NCI-H146 treated with DMSO at 0.1 percent for 48 hours (cell line): Measurements from ENCODE around the gene P4HB.

Source experiments
- DNase-seq: peaks from one replicate; lab custom pipeline; 2025; ENCODE audit not compliant: unreplicated experiment; lab: John Stamatoyannopoulos, UW

The P4HB gene

GRCh38 chr17:81832608-81833159 is 27.7 kb downstream of the P4HB start:
- DNase-seq, result peak; percentile 72

- peak; percentile 15 for DNase-seq
Measured at GRCh38 chr17:81831957-81832607, 28.3 kb downstream of the P4HB start.

- DNase-seq, result no peak
Measured at GRCh38 chr17:81831563-81831956, 28.8 kb downstream of the P4HB start.

- DNase-seq, result no peak
Measured at GRCh38 chr17:81829858-81830257, 30.5 kb downstream of the P4HB start.

GRCh38 chr17:81828656-81829055 is 31.7 kb downstream of the P4HB start:
- no peak for DNase-seq

- DNase-seq, result no peak
Measured at GRCh38 chr17:81825841-81826466, 34.4 kb downstream of the P4HB start.

GRCh38 chr17:81824595-81824994 is 35.7 kb downstream of the P4HB start:
- no peak for DNase-seq

GRCh38 chr17:81823820-81824550 is 36.4 kb downstream of the P4HB start:
- DNase-seq, result no peak

GRCh38 chr17:81822996-81823819 is 37.1 kb downstream of the P4HB start:
- no peak for DNase-seq

- DNase-seq, result no peak
Measured at GRCh38 chr17:81822312-81822637, 38.1 kb downstream of the P4HB start.

- DNase-seq, result no peak
Measured at GRCh38 chr17:81821603-81822311, 38.6 kb downstream of the P4HB start.

- no peak for DNase-seq
Measured at GRCh38 chr17:81821147-81821546, 39.2 kb downstream of the P4HB start.

- no peak for DNase-seq
Measured at GRCh38 chr17:81819708-81820107, 40.6 kb downstream of the P4HB start.

GRCh38 chr17:81817758-81818147 is 42.6 kb downstream of the P4HB start:
- DNase-seq, result no peak

GRCh38 chr17:81815646-81815986 is 44.7 kb downstream of the P4HB start:
- DNase-seq, result no peak

GRCh38 chr17:81814748-81815645 is 45.3 kb downstream of the P4HB start:
- peak; percentile 68 for DNase-seq

GRCh38 chr17:81813861-81814683 is 46.3 kb downstream of the P4HB start:
- no peak for DNase-seq

- no peak for DNase-seq
Measured at GRCh38 chr17:81813371-81813684, 47.0 kb downstream of the P4HB start.
